Stomach (tissue), 9 donors: Measurements from ENCODE around the gene STMN3. TPM values are rescaled to one million over a fixed set of nuclear protein-coding genes. Genes with fewer than 3 reads are reported as not detected.
A peak's percentile ranks its signal among the peaks of the same experiment; 100 is the strongest.
"Not testable (repeated sequence)": the region's sequence is repeated elsewhere in the genome, so short reads cannot be mapped to it uniquely, and the experiment has no call there.

ENCODE experiments used
- DNase-seq, 2 donors: peaks; one replicate each; pipeline versions ENCODE4 v3.0.0 to v3.0.0-alpha.2; 2013 to 2019
- H3K27ac ChIP-seq, 5 donors: fragments of 200-600 bp in 4 of 5; sonication (generic) in 4 of 5; one replicate each; pipeline ENCODE4 v1.5.1; 2013 to 2019; ENCODE audit warnings: mild to moderate bottlenecking in 1 of 5, moderate library complexity in 1 of 5
- H3K27me3 ChIP-seq, 3 donors: fragments of 200-600 bp; sonication (generic); one replicate each; pipeline ENCODE4 v1.5.1; 2017 to 2019; ENCODE audit warnings: mixed run types in 1 of 3
- H3K36me3 ChIP-seq, 4 donors: fragments of 200-600 bp; sonication (generic); 1 replicate in 3 of 4; 2 replicates in 1 of 4; pipeline ENCODE4 v1.5.1; 2016 to 2019
- H3K4me1 ChIP-seq, 4 donors: fragments of 200-600 bp; sonication (generic); one replicate each; pipeline ENCODE4 v1.5.1; 2016 to 2019
- H3K4me3 ChIP-seq, 4 donors: fragments of 200-600 bp; sonication (generic) in 3 of 4; one replicate each; pipeline ENCODE4 v1.5.1; 2016 to 2019; ENCODE audit warnings: mild to moderate bottlenecking in 1 of 4
- H3K9me3 ChIP-seq, 4 donors: fragments of 200-600 bp; sonication (generic); one replicate each; pipeline ENCODE4 v1.5.1; 2016 to 2019
- EP300 ChIP-seq: sonication (generic); formaldehyde crosslinking; IDR thresholded peaks from one replicate; pipeline ENCODE4 v1.6.1; 2017; ENCODE audit warnings: antibody characterized with exemption
- POLR2A ChIP-seq, 4 donors: fragments of 450-650 bp; IDR thresholded peaks; one replicate each; pipeline ENCODE4 v1.6.1; 2016; ENCODE audit warnings: antibody characterized with exemption in 4 of 4, control low read depth in 2 of 4, mild to moderate bottlenecking in 1 of 4, moderate library complexity in 1 of 4
- POLR2AphosphoS5 ChIP-seq, 3 donors: sonication (generic); formaldehyde crosslinking; IDR thresholded peaks; one replicate each; pipeline ENCODE4 v1.6.1; 2016; ENCODE audit warnings: antibody characterized with exemption in 3 of 3
- WGBS, 5 donors: extraction: QIAGEN DNeasy Blood & Tissue Kit in 3 of 5; methylation state at CpG; one replicate each; pipeline versions ENCODE4 v1.1.5 to v1.1.7; 2013 to 2018; 5-methylcytosine and 5-hydroxymethylcytosine counted together
- intact Hi-C: fragments of 100-400 bp; cut with DNase I; formaldehyde crosslinking; loops from one replicate; pipeline ENCODE4 v1.15.1; 2023; ENCODE audit warnings: low total_unique reads
- polyA plus RNA-seq, 3 donors: library from polyadenylated mRNA; stranded (reverse); fragments of 200-250 nt; gene quantifications; one replicate each; pipeline ENCODE4 v1.2.3, GENCODE V29; 2013
- total RNA-seq, 5 donors: library from RNA; depleted of rRNA; stranded (reverse); fragments of >200 nt; gene quantifications; one replicate each; pipeline versions ENCODE4 v1.1.0 to v1.2.3, GENCODE V29; 2014 to 2016
- TF ChIP-seq, protein P1 (sequence below), 7 experiments: fragments of 450-650 bp in 4 of 7; fragments of 200-600 bp in 3 of 7; sonication (generic) in 3 of 7; IDR thresholded peaks; one replicate each; pipeline ENCODE4 v1.5.1; 2016 to 2019; ENCODE audit warnings: antibody characterized with exemption in 7 of 7, control low read depth in 2 of 7, mild to moderate bottlenecking in 1 of 7
- donor health status: healthy with polysubstance abuse.
- donor health status: Bipolar disorder and iron deficiency.
- donor health status: healthy.

STMN3 gene
- total and polyA plus RNA-seq, 8 donors: 0.87 to 14.8 (median 12.0) TPM

DNA sequence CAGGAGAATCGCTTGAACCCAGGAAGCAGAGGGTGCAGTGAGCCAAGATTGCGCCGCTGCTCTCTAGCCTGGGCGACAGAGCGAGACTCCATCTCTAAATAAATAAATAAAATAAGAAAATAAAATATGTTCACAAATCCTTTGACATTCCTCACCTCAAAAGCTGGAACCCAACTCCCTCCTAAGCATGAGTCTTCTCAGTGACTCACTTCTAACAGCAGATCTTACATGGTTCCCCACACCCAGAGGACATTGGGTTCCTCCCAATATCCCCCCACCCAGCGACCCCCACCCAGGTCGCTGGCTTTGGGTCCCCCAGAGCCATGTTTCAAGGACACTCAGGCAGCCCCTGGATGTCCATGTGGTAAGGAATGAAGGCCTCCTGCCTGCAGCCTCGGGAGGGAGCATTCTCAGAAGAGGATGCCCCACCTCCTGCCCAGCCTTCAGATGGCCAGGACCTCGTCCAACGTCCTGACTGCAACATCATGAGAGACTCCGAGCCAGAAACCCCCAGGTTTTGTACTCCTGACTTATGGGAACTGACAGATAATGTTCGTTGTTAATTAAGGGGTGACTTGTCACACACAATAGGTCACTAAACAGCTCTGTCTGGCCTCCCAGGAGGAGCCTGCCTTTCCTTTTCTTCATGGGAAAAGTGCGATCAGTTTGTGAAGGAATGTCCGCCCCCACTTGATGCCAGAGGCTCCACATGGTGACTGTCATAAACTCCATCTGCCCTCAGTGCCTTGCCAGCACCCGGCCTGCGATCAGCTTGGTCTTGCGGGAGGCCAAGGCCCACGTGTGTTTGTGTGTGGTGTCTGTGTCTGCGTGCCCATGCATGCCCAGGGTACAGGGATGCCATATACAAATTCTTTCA is 16.2 kb downstream of the STMN3 start:
- 67 to 77% (median 76%) methylated on average over 19 of the region's 19 CpGs for WGBS, 5 donors
- H3K4me3 ChIP-seq: no peak overlapping the region
- H3K9me3 ChIP-seq: no peaks in the 10 kb centered on the region
- TF ChIP-seq POLR2A (IDR thresholded peaks at IDR 0.05): no peak
- no peak for TF ChIP-seq POLR2AphosphoS5 (IDR thresholded peaks at IDR 0.05)
- TF ChIP-seq, protein P1, sequence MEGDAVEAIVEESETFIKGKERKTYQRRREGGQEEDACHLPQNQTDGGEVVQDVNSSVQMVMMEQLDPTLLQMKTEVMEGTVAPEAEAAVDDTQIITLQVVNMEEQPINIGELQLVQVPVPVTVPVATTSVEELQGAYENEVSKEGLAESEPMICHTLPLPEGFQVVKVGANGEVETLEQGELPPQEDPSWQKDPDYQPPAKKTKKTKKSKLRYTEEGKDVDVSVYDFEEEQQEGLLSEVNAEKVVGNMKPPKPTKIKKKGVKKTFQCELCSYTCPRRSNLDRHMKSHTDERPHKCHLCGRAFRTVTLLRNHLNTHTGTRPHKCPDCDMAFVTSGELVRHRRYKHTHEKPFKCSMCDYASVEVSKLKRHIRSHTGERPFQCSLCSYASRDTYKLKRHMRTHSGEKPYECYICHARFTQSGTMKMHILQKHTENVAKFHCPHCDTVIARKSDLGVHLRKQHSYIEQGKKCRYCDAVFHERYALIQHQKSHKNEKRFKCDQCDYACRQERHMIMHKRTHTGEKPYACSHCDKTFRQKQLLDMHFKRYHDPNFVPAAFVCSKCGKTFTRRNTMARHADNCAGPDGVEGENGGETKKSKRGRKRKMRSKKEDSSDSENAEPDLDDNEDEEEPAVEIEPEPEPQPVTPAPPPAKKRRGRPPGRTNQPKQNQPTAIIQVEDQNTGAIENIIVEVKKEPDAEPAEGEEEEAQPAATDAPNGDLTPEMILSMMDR (IDR thresholded peaks at IDR 0.05): no peak
- TF ChIP-seq EP300: no peak
- H3K27me3 ChIP-seq: no peaks in the 10 kb centered on the region
- no peak for DNase-seq
- H3K27ac ChIP-seq: peak overlapping the region in 1 of 5 donors; percentile 58
- peaks cover 0 to 20% (median 8%) of the 10 kb centered on the region in 4 donors for H3K4me1 ChIP-seq
- H3K36me3 ChIP-seq: no peaks in the 10 kb centered on the region
- intact Hi-C loops: no loop called here

DNA sequence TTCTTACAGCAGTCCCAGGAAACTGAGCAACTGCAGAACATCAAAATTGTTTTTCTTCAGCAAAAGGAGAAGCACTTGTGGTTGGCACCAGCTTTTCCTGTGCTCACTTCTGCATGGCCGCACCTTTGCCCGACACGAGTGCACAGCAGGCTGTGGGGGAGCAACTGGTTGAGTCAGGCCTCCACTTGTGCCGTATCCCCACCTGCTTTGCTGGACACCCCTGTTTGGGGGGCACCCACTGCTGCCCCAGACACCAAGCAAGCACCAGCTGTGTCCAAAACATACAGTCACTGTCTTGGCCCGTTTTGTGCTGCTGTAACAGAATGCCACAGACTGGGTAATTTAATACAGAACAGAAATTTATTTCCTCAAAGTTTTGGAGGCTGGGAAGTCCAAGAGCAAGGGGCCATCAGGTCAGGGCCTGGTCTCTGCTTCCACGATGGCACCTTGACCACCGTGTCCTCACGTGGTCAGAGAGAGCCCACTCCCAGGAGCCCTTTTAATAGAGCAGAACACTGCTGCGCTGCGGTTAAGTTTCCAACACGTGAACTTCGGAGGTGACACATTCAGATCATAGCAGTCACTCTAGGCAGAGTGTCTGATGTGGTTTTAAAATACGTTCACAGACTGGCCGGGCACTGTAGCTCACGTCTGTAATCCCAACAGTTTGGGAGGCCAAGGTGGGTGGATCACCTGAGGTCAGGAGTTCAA is 17.6 kb downstream of the STMN3 start:
- intact Hi-C loops: no loop called here
- H3K9me3 ChIP-seq: no peaks in the 10 kb centered on the region
- H3K4me1 ChIP-seq: peaks cover 0 to 17% (median 5%) of the 10 kb centered on the region in 4 donors
- TF ChIP-seq, protein P1 (IDR thresholded peaks at IDR 0.05): no peak
- TF ChIP-seq POLR2A (IDR thresholded peaks at IDR 0.05) (no peak), EP300 (no peak)
- peak overlapping the region; percentile 20 to 76 (median 55) for H3K27ac ChIP-seq
- peak; percentile 41 to 72 for DNase-seq
- no peak overlapping the region for H3K4me3 ChIP-seq
- H3K27me3 ChIP-seq: no peaks in the 10 kb centered on the region
- WGBS, 5 donors: 63 to 78% (median 71%) methylated on average over 10 to 15 of the region's 15 CpGs
- no peaks in the 10 kb centered on the region for H3K36me3 ChIP-seq

DNA sequence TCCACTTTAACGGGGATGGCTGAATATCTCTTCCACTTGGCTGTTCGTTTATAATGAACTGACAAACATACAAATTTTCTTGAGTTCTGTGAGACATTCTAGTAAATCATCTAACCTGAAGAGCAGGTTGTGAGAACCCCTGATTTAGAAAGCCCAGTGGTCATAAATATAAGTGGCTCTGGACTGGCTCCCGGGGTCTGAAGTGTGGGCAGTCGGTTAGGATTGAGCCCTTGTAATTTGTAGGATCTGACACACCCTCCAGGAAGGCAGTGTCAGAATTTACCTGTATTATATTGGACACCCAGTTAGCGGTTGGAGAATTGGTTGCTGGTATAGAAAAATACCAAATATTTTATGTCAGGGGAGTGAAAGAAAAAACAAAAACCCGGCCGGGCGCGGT is 19.5 kb downstream of the STMN3 start:
- Histone ChIP-seq H3K36me3 (no peaks in the 10 kb centered on the region), H3K27me3 (no peaks in the 10 kb centered on the region), H3K4me3 (no peak overlapping the region), H3K4me1 (peaks cover 3 to 10% (median 7%) of the 10 kb centered on the region in 4 donors), H3K27ac (no peak overlapping the region), H3K9me3 (no peaks in the 10 kb centered on the region)
- DNase-seq: no peak
- WGBS, 5 donors: 82 to 84% (median 83%) methylated on average over 9 of the region's 9 CpGs
- TF ChIP-seq POLR2A (IDR thresholded peaks at IDR 0.05) (no peak), EP300 (no peak), POLR2AphosphoS5 (IDR thresholded peaks at IDR 0.05) (no peak)
- TF ChIP-seq, protein P1 (IDR thresholded peaks at IDR 0.05): no peak
- intact Hi-C loops: no loop called here

DNA sequence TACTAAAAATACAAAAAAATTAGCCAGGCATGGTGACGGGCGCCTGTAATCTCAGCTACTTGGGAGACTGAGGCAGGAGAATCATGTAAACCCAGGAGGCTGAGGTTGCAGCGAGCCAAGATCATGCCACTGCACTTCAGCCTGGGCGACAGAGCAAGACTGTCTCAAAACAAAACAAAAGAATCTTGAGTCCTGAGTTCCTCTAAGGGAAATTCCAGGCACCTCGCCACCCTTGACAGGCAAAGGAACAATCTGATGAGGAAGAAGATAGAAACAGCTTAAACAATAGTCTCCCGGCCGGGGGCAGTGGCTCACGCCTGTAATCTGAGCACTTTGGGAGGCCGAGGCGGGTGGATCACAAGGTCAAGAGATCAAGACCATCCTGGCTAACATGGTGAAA is 21.8 kb downstream of the STMN3 start:
- H3K27ac ChIP-seq: peak overlapping the region in 2 of 5 donors; percentile 21 to 29
- H3K4me1 ChIP-seq: peaks cover 13 to 24% (median 22%) of the 10 kb centered on the region in 4 donors
- DNase-seq, intact Hi-C loops, H3K4me3 ChIP-seq, H3K27me3 ChIP-seq, H3K9me3 ChIP-seq, H3K36me3 ChIP-seq: not testable (repeated sequence)
- 25 to 48% (median 44%) methylated on average over 10 of the region's 10 CpGs for WGBS, 5 donors

DNA sequence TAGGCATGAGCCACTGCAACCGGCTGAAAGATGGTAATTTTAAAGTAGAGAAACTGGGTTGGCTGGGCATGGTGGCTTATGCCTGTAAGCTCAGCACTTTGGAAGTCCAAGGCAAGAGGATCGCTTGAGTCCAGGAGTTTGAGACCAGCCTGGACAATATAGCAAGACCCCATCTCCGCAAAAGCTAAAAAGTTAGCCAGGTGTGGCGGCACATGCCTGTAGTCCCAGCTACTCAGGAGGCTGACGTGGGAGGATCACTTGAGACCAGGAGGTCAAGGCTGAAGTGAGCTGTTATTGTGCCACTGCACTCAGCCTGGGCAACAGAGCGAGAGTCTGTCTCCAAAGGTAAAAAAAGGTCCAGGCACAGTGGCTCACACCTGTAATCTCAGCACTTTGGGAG is 22.3 kb downstream of the STMN3 start:
- intact Hi-C loops, H3K27me3 ChIP-seq, H3K36me3 ChIP-seq, H3K4me3 ChIP-seq, DNase-seq, H3K9me3 ChIP-seq: not testable (repeated sequence)
- Histone ChIP-seq H3K4me1 (peaks cover 13 to 26% (median 23%) of the 10 kb centered on the region in 4 donors), H3K27ac (peak overlapping the region in 3 of 5 donors; percentile 21 to 29 (median 22))
- WGBS, 5 donors: 90 to 95% (median 93%) methylated on average over 6 of the region's 6 CpGs
